HUES64 (cell line): ENCODE results near the gene GPR155.

Experiments
- H3K27ac ChIP-seq: 2 replicates; pipeline ENCODE4 v1.7.0; 2013; ENCODE audit warnings: low read depth, low read length, inconsistent platforms
- H3K27me3 ChIP-seq: 2 replicates; pipeline ENCODE4 v1.6.1; 2013; ENCODE audit warnings: mild to moderate bottlenecking, low read length; ENCODE audit not compliant: insufficient read depth
- H3K36me3 ChIP-seq: 2 replicates; pipeline ENCODE4 v1.6.1; 2013; ENCODE audit warnings: mild to moderate bottlenecking, low read length; ENCODE audit not compliant: insufficient read depth
- H3K4me1 ChIP-seq: 2 replicates; pipeline ENCODE4 v1.6.1; 2013; ENCODE audit warnings: mild to moderate bottlenecking, low read length, moderate library complexity; ENCODE audit not compliant: insufficient read depth
- H3K4me3 ChIP-seq: 2 replicates; pipeline ENCODE4 v1.5.1; 2013; ENCODE audit warnings: mild to moderate bottlenecking, low read length, moderate library complexity
- H3K9ac ChIP-seq: 2 replicates; pipeline ENCODE4 v1.6.1; 2013; ENCODE audit warnings: mild to moderate bottlenecking, low read depth, low read length
- H3K9me3 ChIP-seq: 2 replicates; pipeline ENCODE4 v1.6.1; 2013; ENCODE audit warnings: low read depth, low read length; ENCODE audit not compliant: insufficient read depth
- WGBS: fragments of 150-250, 120-280 bp; methylation state at CpG from one replicate; pipeline ENCODE4 v1.1.7; 2013; ENCODE audit warnings: missing lambda C conversion rate; 5-methylcytosine and 5-hydroxymethylcytosine counted together

Gene GPR155

DNA sequence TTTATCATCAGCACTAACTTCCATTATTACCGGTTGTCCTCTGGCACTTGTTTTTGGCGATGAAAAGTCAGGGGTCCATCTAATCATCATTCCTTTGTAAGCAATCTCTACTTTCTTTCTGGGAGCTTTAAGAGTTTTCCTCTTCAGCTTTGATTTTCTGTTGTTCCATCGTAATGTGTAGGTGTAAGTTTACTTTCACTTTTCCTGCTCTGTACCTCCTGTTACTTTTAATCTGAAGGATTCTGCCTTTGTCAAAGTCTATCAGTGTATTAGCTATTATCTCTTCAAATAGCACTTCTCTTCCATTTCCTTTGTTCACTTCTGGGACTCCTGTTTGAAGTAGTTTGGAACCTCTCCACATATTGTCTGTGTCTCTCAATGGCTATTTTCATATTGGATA lies 25.5 kb upstream of the GPR155 start:
- no peaks in the 10 kb centered on the region for H3K27me3 ChIP-seq
- no peak overlapping the region for H3K27ac ChIP-seq
- H3K4me1 ChIP-seq, result no peaks in the 10 kb centered on the region
- H3K9ac ChIP-seq, result no peak overlapping the region
- H3K9me3 ChIP-seq, result peaks cover 52% of the 10 kb centered on the region
- H3K4me3 ChIP-seq, result no peak overlapping the region
- 100% methylated on average over 2 of the region's 3 CpGs for WGBS
- H3K36me3 ChIP-seq, result no peaks in the 10 kb centered on the region

DNA sequence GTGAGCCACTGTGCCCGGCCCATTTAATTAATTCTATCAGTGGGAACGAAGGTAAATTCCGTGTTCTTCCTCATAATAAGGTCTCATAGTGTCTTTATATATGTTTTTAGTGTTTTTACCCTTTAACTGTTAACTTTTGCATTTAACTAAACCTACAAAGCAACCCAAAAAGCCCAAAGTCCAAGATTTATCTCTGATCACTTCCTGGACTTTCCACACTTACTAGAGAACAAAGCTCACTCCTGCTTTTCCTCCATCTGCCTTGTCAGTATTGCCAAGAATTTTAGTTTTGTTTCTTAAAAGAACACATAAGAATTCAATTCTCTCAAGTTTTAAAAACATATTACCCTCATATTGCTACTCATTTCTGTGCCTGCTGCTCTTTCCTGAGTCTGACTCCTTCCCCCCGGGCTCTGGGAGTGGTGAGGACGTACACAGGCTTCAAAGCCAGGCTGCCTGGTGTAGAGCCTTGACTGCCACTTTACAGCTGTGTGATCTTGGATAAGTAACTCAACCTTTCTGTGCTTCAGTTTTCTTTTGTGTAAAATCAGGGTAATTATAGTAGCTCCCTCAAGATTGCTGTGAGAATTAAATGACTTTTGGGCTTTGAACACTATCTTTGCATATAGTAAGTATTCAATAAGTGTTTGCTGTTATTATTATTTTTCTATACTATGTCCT lies 24.9 kb upstream of the GPR155 start:
- H3K9ac ChIP-seq, result no peak overlapping the region
- H3K27ac ChIP-seq, result no peak overlapping the region
- WGBS, result 87% methylated on average over 3 of the region's 5 CpGs
- no peaks in the 10 kb centered on the region for H3K27me3 ChIP-seq
- H3K4me3 ChIP-seq, result no peak overlapping the region
- H3K4me1 ChIP-seq, result no peaks in the 10 kb centered on the region
- no peaks in the 10 kb centered on the region for H3K36me3 ChIP-seq
- H3K9me3 ChIP-seq, result peaks cover 56% of the 10 kb centered on the region

DNA sequence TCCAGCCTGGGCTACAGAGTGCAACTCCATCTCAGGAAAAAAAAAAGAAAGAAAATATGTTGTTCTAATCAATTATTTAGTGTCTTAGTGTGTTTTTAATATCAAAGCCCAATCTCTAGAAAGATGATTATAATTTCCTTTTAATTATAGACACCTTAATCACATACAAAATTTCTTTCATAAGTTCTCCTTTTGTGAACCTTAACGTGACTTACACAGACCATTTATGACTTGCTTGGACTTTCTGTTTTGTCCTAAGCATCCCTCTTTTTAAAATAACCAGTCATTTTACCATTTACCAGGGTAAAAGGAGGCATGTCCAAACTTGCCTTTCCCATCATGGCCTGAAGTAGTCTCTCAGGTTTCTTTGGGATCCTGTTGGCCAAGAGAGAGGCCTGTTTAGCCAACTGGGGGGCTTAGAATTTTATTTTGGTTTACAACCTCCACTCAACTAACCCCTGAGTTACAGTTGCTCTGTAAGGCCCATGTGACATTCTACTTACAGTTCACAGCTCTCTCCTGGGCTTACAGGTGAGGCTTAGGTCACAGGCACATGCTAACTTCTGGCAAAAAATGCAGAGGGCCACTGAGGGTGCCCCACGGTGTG lies 23.9 kb upstream of the GPR155 start:
- Histone ChIP-seq H3K9me3 (peaks cover 59% of the 10 kb centered on the region), H3K27ac (no peak overlapping the region), H3K36me3 (no peaks in the 10 kb centered on the region), H3K4me1 (no peaks in the 10 kb centered on the region), H3K27me3 (no peaks in the 10 kb centered on the region), H3K9ac (no peak overlapping the region), H3K4me3 (no peak overlapping the region; the same call in 1 of the 2 replicates)
- 36% methylated on average over 2 of the region's 2 CpGs for WGBS

DNA sequence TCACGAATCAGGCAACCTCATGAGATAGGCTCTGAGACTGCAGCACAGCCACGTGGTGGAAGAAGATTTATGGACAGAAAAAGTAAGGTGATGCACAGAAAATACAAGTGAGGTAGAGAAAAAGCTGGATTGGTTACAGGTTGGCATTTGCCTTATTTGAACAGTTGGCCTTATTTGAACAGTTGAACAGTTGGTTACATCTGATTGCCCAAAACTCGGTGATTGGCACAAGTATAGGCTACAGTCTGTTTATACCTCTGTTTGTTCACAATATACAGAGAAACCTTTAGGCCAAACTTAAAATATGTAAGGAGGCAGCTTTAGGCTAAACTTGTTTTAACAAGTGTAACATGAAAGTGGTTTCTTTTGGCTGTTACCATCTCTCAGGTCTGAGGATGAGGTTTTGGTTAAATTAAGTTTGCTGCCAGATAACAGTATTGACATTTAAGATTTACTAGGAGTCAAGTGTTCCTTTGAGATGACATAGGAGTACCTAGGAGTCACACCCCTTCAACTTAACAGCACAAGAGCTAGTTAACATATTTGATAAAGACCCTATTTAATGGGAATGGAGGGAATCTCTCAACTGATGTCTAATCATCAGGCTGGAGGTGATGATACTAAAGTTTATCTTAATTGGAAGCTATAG lies 16.5 kb upstream of the GPR155 start:
- Histone ChIP-seq H3K9me3 (peaks cover 11% of the 10 kb centered on the region), H3K4me3 (no peak overlapping the region), H3K36me3 (no peaks in the 10 kb centered on the region), H3K27me3 (no peaks in the 10 kb centered on the region), H3K9ac (no peak overlapping the region), H3K27ac (no peak overlapping the region), H3K4me1 (no peaks in the 10 kb centered on the region)
- 83% methylated on average over 3 of the region's 3 CpGs for whole genome bisulfite sequencing

DNA sequence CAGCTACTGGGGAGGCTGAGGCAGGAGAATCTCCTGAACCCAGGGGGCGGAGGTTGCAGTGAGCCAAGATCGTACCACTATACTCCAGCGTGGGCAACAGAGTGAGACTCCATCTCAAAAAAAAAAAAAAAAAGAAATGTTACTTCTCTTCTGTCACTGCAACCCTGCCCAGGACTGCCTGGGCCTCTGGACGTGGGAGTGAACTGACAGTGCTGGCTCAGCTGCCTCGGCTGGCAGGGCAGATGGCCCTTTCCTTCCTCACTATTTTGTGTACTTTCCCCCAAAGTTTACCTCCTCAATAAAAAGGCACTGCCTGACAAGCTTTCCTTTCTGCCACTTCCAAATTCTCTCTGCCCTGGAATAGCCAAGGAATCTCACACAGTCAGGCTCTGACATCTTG lies 12.5 kb upstream of the GPR155 start:
- Histone ChIP-seq H3K4me3 (no peak overlapping the region), H3K9ac (no peak overlapping the region), H3K27ac (no peak overlapping the region), H3K27me3 (no peaks in the 10 kb centered on the region), H3K4me1 (0 out of 2 replicates have a peak, but pooled peaks cover 8% of the 10 kb centered on the region), H3K36me3 (no peaks in the 10 kb centered on the region), H3K9me3 (no peaks in the 10 kb centered on the region)
- 85% methylated on average over 4 of the region's 5 CpGs for WGBS

DNA sequence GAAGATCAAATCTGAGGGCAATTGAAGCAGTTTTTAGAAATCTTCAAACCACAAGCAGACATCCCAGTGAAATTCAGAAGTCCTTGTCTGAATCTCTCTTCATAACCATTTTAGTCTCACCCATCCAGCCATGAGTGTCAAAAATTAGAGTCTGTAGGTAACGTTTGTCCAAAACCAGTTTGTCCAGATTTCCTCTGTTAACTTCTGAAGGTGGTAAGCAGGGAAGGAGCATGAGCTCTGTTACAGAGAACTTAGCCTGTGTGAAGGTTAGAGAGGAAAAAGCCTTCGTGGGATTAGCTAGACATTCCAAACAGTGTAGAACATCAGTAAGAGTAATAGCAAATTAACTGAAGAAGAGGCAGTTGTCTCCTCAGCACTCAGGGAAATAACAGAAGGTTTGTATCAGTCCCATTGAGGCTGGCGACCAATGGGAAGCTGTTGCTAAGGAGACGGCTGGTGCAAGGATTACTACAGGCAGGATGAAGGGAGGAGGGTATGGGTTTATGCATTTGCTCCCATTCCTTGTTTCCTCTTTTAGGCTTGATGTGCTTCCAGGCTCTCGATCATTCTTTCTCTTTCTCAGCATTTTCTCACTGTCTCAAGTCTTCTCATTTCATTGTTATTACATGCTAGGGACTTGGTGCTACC lies 8.7 kb upstream of the GPR155 start:
- WGBS, result 84% methylated on average over 5 of the region's 5 CpGs
- no peaks in the 10 kb centered on the region for H3K36me3 ChIP-seq
- H3K27me3 ChIP-seq, result no peaks in the 10 kb centered on the region
- H3K9ac ChIP-seq, result no peak overlapping the region
- no peak overlapping the region for H3K27ac ChIP-seq
- 0 out of 2 replicates have a peak, but pooled peaks cover 8% of the 10 kb centered on the region for H3K4me1 ChIP-seq
- H3K9me3 ChIP-seq, result no peaks in the 10 kb centered on the region
- H3K4me3 ChIP-seq, result no peak overlapping the region

DNA sequence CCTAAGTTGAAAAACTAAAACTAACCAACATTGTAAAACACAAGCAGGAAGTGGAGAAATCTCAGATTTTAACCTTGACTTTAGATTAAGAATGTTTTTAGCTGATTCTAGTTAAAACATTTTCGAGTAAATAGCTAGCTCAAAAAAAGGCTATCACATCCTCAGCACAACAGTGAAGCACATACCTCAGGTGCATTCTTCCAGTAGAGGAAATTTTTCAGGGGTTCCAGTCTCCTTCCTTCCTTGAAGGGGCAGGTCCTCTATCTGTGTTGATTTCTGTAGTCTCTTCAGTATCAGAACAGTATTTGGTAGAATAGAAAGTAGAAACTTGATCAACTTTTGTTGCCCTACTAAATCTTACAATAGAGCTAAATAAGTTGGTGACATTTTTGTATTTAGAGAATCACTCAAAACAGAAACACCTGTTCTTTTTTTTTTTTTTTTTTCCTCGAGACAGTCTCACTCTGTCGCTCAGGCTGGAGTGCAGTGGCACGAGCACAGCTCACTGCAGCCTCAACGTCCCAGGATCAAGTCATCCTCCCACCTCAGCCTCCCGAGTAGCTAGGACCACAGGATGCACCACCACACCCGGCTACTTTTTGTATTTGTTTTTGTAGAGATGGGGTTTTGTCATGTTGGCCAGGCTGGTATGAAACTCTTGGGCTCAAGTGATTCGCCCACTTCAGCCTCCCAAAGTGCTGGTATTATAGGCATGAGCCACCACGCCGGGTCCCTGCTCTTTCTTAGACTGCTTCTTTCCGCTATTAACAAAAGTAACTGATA lies 6.9 kb upstream of the GPR155 start:
- peaks cover 3% of the 10 kb centered on the region; the same call in 1 of the 2 replicates for H3K27me3 ChIP-seq
- no peak overlapping the region for H3K27ac ChIP-seq
- no peaks in the 10 kb centered on the region for H3K36me3 ChIP-seq
- 0 out of 2 replicates have a peak, but pooled peaks cover 8% of the 10 kb centered on the region for H3K4me1 ChIP-seq
- WGBS, result 97% methylated on average over 11 of the region's 11 CpGs
- H3K9ac ChIP-seq, result no peak overlapping the region
- no peaks in the 10 kb centered on the region for H3K9me3 ChIP-seq
- H3K4me3 ChIP-seq, result no peak overlapping the region

DNA sequence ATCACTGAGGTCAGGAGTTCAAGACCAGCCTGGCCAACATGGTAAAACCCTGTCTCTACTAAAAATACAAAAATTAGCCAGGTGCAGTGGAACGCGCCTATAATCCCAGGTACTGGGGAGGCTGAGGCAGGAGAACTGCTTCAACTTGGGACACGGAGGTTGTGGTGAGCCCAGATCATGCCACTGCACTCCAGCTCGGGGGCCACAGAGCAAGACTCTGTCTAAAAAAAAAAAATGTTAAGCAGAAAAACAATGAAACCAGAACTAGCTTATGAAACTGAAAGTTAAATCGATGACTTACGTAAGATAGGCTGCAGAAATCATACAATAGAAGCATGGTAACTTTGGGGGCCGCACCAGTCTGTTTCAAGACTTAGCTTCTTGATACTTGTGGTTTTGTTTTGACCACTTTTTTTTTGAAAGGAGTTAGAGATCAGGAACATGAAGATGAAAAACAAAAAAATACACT lies 6.2 kb upstream of the GPR155 start:
- Histone ChIP-seq H3K27ac (no peak overlapping the region), H3K4me3 (no peak overlapping the region), H3K27me3 (peaks cover 3% of the 10 kb centered on the region; the same call in 1 of the 2 replicates), H3K9ac (no peak overlapping the region), H3K36me3 (no peaks in the 10 kb centered on the region), H3K4me1 (0 out of 2 replicates have a peak, but pooled peaks cover 8% of the 10 kb centered on the region), H3K9me3 (no peaks in the 10 kb centered on the region)
- 96% methylated on average over 7 of the region's 7 CpGs for WGBS

DNA sequence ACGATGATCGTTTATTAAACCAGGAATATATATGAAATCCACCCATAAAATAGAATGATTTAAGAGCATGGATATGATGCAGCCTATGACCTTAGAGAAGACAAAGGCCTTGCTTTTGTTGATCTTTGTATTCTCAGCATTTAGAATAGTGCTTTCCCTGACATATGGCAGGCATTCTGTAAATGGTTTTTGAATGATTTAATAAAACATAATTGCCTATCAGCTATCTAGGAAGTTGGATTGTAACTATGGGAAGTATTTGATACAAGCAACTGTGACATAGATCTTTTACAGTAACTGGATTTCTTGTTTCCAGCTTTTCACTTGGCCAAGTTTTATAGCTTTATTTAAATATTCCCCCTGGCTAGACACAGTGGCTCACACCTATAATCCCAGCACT lies 5.1 kb upstream of the GPR155 start:
- H3K4me1 ChIP-seq, result 0 out of 2 replicates have a peak, but pooled peaks cover 8% of the 10 kb centered on the region
- no peaks in the 10 kb centered on the region for H3K9me3 ChIP-seq
- no peak overlapping the region for H3K9ac ChIP-seq
- no peak overlapping the region for H3K27ac ChIP-seq
- no CpG with 5 or more reads among the region's 2 CpGs for WGBS
- H3K36me3 ChIP-seq, result no peaks in the 10 kb centered on the region
- no peak overlapping the region for H3K4me3 ChIP-seq
- H3K27me3 ChIP-seq, result peaks cover 3% of the 10 kb centered on the region; the same call in 1 of the 2 replicates

DNA sequence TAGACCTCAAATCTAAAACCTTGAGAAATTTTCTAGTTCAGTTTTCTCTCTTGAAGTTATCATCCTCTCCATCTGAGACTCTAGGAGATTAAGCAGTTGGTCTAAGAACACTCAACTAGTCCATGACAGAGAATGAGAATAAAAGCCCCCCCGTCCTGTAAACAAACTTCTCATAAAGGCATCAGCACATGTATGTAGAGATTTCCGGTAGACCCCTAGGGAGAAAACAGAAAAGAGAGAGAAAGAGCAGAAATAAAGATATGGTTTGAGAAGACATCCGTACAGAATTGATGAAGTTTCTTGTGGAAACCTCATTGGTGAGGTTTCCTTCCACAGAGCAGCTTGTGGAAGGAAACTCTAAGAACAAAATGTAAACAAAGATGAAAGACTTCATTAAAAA lies 3.2 kb upstream of the GPR155 start:
- Histone ChIP-seq H3K4me1 (0 out of 2 replicates have a peak, but pooled peaks cover under 1% of the 10 kb centered on the region), H3K9me3 (no peaks in the 10 kb centered on the region), H3K9ac (no peak overlapping the region), H3K36me3 (no peaks in the 10 kb centered on the region), H3K4me3 (no peak overlapping the region), H3K27ac (no peak overlapping the region), H3K27me3 (peaks cover 20% of the 10 kb centered on the region)
- WGBS, result 92% methylated on average over 2 of the region's 3 CpGs
